HG03432 (cell line): ENCODE results near the gene DYNC2H1.
"Not testable (repeated sequence)": the region's sequence is repeated elsewhere in the genome, so short reads cannot be mapped to it uniquely, and the experiment has no call there.

Experiments used
- ATAC-seq: cut with Tn5 transposase; IDR thresholded peaks from one replicate; pipeline ENCODE4 v1.9.1; 2021; ENCODE audit warnings: mild to moderate bottlenecking, moderate library complexity; ENCODE audit not compliant: unreplicated experiment

Gene DYNC2H1

GRCh38 chr11:103367650-103368049, 258.4 kb downstream of the DYNC2H1 start:
- ATAC-seq, result no peak

GRCh38 chr11:103368145-103368544, 258.9 kb downstream of the DYNC2H1 start:
- ATAC-seq, result no peak

GRCh38 chr11:103370076-103370475, 260.9 kb downstream of the DYNC2H1 start:
- no peak for ATAC-seq

- ATAC-seq, result no peak
These were observed 263.7 kb downstream of the DYNC2H1 start for GRCh38 chr11:103372906-103373305.

- ATAC-seq, result not testable (repeated sequence)
These were observed 265.0 kb downstream of the DYNC2H1 start for GRCh38 chr11:103374227-103374626.

- no peak for ATAC-seq
These were observed 269.7 kb downstream of the DYNC2H1 start for GRCh38 chr11:103378931-103379330.

GRCh38 chr11:103380031-103380430, 270.8 kb downstream of the DYNC2H1 start:
- no peak for ATAC-seq

GRCh38 chr11:103384652-103385051, 275.4 kb downstream of the DYNC2H1 start:
- no peak for ATAC-seq

GRCh38 chr11:103395612-103396011, 286.4 kb downstream of the DYNC2H1 start:
- no peak for ATAC-seq

GRCh38 chr11:103396237-103396636, 287.0 kb downstream of the DYNC2H1 start:
- ATAC-seq, result no peak

GRCh38 chr11:103397369-103397768, 288.1 kb downstream of the DYNC2H1 start:
- no peak for ATAC-seq

GRCh38 chr11:103398829-103399228, 289.6 kb downstream of the DYNC2H1 start:
- no peak for ATAC-seq

GRCh38 chr11:103406357-103406756, 297.1 kb downstream of the DYNC2H1 start:
- ATAC-seq, result no peak

- no peak for ATAC-seq
These were observed 298.4 kb downstream of the DYNC2H1 start for GRCh38 chr11:103407641-103408040.

- ATAC-seq, result no peak
These were observed 304.2 kb downstream of the DYNC2H1 start for GRCh38 chr11:103413266-103413888.

GRCh38 chr11:103418014-103418413, 308.8 kb downstream of the DYNC2H1 start:
- ATAC-seq, result no peak

- ATAC-seq, result peak; percentile 59
These were observed 311.4 kb downstream of the DYNC2H1 start for GRCh38 chr11:103420593-103420992.

- no peak for ATAC-seq
These were observed 324.3 kb downstream of the DYNC2H1 start for GRCh38 chr11:103433386-103434072.

GRCh38 chr11:103434073-103434411, 324.8 kb downstream of the DYNC2H1 start:
- ATAC-seq, result no peak

- no peak for ATAC-seq
These were observed 327.0 kb downstream of the DYNC2H1 start for GRCh38 chr11:103436131-103436770.

GRCh38 chr11:103441021-103441420, 331.8 kb downstream of the DYNC2H1 start:
- no peak for ATAC-seq

- ATAC-seq, result no peak
These were observed 339.7 kb downstream of the DYNC2H1 start for GRCh38 chr11:103448966-103449365.
